Activated CD8-positive, alpha-beta T cell treated with anti-CD3 and anti-CD28 coated beads for 36 hours (primary cell): ENCODE data around the gene RUNX1. TPM values are rescaled to one million over a fixed set of nuclear protein-coding genes. Genes with fewer than 3 reads are reported as not detected.

Experiments used
- ATAC-seq: fragments of 200-7000 bp; cut with Tn5 transposase; one replicate; pipeline ENCODE4 v1.10.0; 2021; ENCODE audit warnings: mild to moderate bottlenecking, moderate library complexity
- CTCF ChIA-PET: fragments of 350-600 bp; sonication (Branson Sonifier 250); formaldehyde crosslinking; loops from one replicate; lab custom pipeline; 2021; ENCODE audit warnings: antibody characterized with exemption; lab: Charles Lee
- POLR2A ChIA-PET: fragments of 350-600 bp; sonication (Branson Sonifier 250); formaldehyde crosslinking; loops from one replicate; lab custom pipeline; 2021; ENCODE audit warnings: antibody characterized with exemption; lab: Charles Lee
- DNase-seq: peaks from one replicate; pipeline ENCODE4 v3.0.0-alpha.2; 2020
- H3K27ac Mint-ChIP-seq: one replicate; pipeline ENCODE4 v1.8.0; 2021; ENCODE audit warnings: mild to moderate bottlenecking, mixed read lengths
- H3K27me3 Mint-ChIP-seq: one replicate; pipeline ENCODE4 v1.8.0; 2021; ENCODE audit warnings: mixed read lengths
- H3K36me3 Mint-ChIP-seq: one replicate; pipeline ENCODE4 v1.8.0; 2021; ENCODE audit warnings: low read depth, mixed read lengths
- H3K4me1 Mint-ChIP-seq: one replicate; pipeline ENCODE4 v1.8.0; 2021; ENCODE audit warnings: low read depth, mixed read lengths
- H3K4me3 Mint-ChIP-seq: one replicate; pipeline ENCODE4 v1.8.0; 2021; ENCODE audit warnings: mild to moderate bottlenecking, moderate library complexity, mixed read lengths
- H3K9me3 Mint-ChIP-seq: one replicate; pipeline ENCODE4 v1.8.0; 2021; ENCODE audit warnings: mixed read lengths
- intact Hi-C: fragments of 100-400 bp; cut with micrococcal nuclease; formaldehyde crosslinking; loops from one replicate; pipeline ENCODE4 v1.10.0; 2022
- total RNA-seq, 2 experiments: library from RNA; stranded (reverse); gene quantifications; one replicate each; pipeline ENCODE4 v1.2.3, GENCODE V29; 2021
- TF ChIP-seq, protein P1 (sequence below): fragments of 200-600 bp; IDR thresholded peaks from one replicate; pipeline ENCODE4 v1.8.0; 2022; ENCODE audit warnings: antibody characterized with exemption, mild to moderate bottlenecking

Gene RUNX1
- total RNA-seq, 2 experiments from 2014 or later: 18.7 to 19.0 TPM

DNA sequence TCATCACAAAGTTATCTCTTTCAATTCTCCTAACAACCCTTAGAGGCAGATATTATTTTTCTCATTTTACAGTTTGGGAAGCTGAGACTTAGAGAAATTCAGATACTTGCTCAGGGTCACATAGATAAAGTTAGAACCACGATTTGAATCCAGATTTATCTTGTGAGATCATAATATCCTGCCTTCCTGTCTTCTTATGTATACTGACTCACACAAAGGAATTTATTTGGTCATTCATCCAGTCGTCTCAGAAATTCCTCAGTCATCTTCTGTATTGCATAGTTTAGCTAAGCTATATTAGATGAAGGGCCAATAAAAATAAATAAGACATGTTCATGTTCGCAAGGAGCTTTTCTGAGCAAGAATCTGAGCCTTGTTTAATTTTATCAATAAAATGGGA lies 35.8 kb upstream of the RUNX1 start:
- CTCF ChIA-PET: interaction anchor here (0.6 to 1.5 kb wide), 2 partner anchors 126 to 339 kb away, joined by 3 read pairs; no protein-coding TSS in a partner anchor
- intact Hi-C loops: no loop called here
- no peak overlapping the region for H3K4me3 Mint-ChIP-seq
- peaks cover 2% of the 10 kb centered on the region for H3K27me3 Mint-ChIP-seq
- ATAC-seq (no peak), DNase-seq (no peak)
- H3K9me3 Mint-ChIP-seq: no peaks in the 10 kb centered on the region
- H3K27ac Mint-ChIP-seq: no peak overlapping the region
- no peaks in the 10 kb centered on the region for H3K36me3 Mint-ChIP-seq
- TF ChIP-seq, protein P1, sequence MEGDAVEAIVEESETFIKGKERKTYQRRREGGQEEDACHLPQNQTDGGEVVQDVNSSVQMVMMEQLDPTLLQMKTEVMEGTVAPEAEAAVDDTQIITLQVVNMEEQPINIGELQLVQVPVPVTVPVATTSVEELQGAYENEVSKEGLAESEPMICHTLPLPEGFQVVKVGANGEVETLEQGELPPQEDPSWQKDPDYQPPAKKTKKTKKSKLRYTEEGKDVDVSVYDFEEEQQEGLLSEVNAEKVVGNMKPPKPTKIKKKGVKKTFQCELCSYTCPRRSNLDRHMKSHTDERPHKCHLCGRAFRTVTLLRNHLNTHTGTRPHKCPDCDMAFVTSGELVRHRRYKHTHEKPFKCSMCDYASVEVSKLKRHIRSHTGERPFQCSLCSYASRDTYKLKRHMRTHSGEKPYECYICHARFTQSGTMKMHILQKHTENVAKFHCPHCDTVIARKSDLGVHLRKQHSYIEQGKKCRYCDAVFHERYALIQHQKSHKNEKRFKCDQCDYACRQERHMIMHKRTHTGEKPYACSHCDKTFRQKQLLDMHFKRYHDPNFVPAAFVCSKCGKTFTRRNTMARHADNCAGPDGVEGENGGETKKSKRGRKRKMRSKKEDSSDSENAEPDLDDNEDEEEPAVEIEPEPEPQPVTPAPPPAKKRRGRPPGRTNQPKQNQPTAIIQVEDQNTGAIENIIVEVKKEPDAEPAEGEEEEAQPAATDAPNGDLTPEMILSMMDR: no peak
- POLR2A ChIA-PET: no interaction called here
- H3K4me1 Mint-ChIP-seq: peaks cover 18% of the 10 kb centered on the region

DNA sequence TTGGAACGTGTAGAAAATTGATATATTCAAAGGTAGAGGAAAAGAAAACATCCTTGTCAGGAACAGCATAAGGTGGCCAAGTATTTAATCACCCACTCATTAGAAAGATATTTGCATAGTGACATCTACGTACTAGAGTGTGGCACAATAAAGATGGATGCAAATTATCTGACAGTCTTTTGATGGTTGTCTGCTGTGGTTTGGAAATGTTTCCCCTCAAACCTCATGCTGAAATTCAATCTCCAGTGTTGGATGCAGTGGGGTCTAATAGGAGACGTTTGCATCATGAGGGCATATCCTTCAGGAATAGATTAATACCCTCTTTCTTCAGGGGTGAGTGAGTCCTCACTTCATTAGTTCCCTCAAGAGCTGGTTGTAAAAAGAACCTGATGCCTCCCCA lies 34.1 kb upstream of the RUNX1 start:
- peaks cover 2% of the 10 kb centered on the region for H3K27me3 Mint-ChIP-seq
- no peaks in the 10 kb centered on the region for H3K9me3 Mint-ChIP-seq
- POLR2A ChIA-PET: no interaction called here
- ATAC-seq (no peak), DNase-seq (no peak)
- intact Hi-C loops: no loop called here
- no peak overlapping the region for H3K4me3 Mint-ChIP-seq
- no peaks in the 10 kb centered on the region for H3K36me3 Mint-ChIP-seq
- no peak overlapping the region for H3K27ac Mint-ChIP-seq
- TF ChIP-seq, protein P1: no peak
- H3K4me1 Mint-ChIP-seq: peaks cover 11% of the 10 kb centered on the region
- CTCF ChIA-PET: interaction anchor here (1.3 to 1.9 kb wide), 2 partner anchors 29 to 33 kb away, joined by 3 to 5 read pairs; no protein-coding TSS in a partner anchor

GRCh38 chr21:35081861-35082260 lies 32.8 kb upstream of the RUNX1 start:
- intact Hi-C loops: no loop called here
- Mint-ChIP-seq H3K27me3 (peaks cover 2% of the 10 kb centered on the region), H3K9me3 (no peaks in the 10 kb centered on the region), H3K4me3 (no peak overlapping the region), H3K27ac (no peak overlapping the region), H3K36me3 (no peaks in the 10 kb centered on the region), H3K4me1 (peaks cover 5% of the 10 kb centered on the region)
- POLR2A ChIA-PET: no interaction called here
- TF ChIP-seq, protein P1: no peak
- ATAC-seq (no peak), DNase-seq (no peak)
- CTCF ChIA-PET: interaction anchor here (1.9 kb wide), 1 partner anchor 31 kb away, joined by 5 read pairs; no protein-coding TSS in a partner anchor

GRCh38 chr21:35079181-35079580 lies 30.1 kb upstream of the RUNX1 start:
- H3K9me3 Mint-ChIP-seq: peaks cover 2% of the 10 kb centered on the region
- intact Hi-C loops: no loop called here
- no peak overlapping the region for H3K27ac Mint-ChIP-seq
- H3K27me3 Mint-ChIP-seq: peaks cover 2% of the 10 kb centered on the region
- ChIA-PET CTCF (no interaction called here), POLR2A (no interaction called here)
- DNase-seq: no peak
- no peaks in the 10 kb centered on the region for H3K36me3 Mint-ChIP-seq
- H3K4me1 Mint-ChIP-seq: peaks cover 9% of the 10 kb centered on the region
- TF ChIP-seq, protein P1: no peak
- no peak overlapping the region for H3K4me3 Mint-ChIP-seq
- no peak for ATAC-seq

- Mint-ChIP-seq H3K4me3 (no peak overlapping the region), H3K27ac (no peak overlapping the region), H3K36me3 (no peaks in the 10 kb centered on the region), H3K27me3 (peaks cover 2% of the 10 kb centered on the region), H3K9me3 (peaks cover 7% of the 10 kb centered on the region), H3K4me1 (peaks cover 9% of the 10 kb centered on the region)
- ChIA-PET POLR2A (no interaction called here), CTCF (no interaction called here)
- intact Hi-C loops: no loop called here
- TF ChIP-seq, protein P1: no peak
- no peak for ATAC-seq
- DNase-seq: no peak
Observed at GRCh38 chr21:35077975-35078374, 28.9 kb upstream of the RUNX1 start.
